Measurements from ENCODE around the gene REXO1. TPM values are rescaled to one million over a fixed set of nuclear protein-coding genes. Genes with fewer than 3 reads are reported as not detected.

The REXO1 gene
- total RNA-seq, 1 donor from 2014 or later: 69.6 TPM

GRCh38 chr19:1843646-1844394, 4.5 kb downstream of the REXO1 start:
- DNase-seq: no peak
- CTCF ChIA-PET: interaction anchor here (1.1 kb wide), 1 partner anchor 18 kb away, joined by 3 read pairs; no protein-coding TSS in a partner anchor
- H3K9me3 Mint-ChIP-seq: no peaks in the 10 kb centered on the region
- ATAC-seq (ENCODE audit: low read depth): no peak
- H3K27me3 Mint-ChIP-seq: no peaks in the 10 kb centered on the region
- intact Hi-C loops (cut with micrococcal nuclease): no loop called here
- no peak overlapping the region for H3K4me3 Mint-ChIP-seq
- peaks cover 72% of the 10 kb centered on the region for H3K4me1 Mint-ChIP-seq
- POLR2A ChIA-PET: interaction anchor here (0.5 kb wide), 1 partner anchor 35 kb away, joined by 3 read pairs; no protein-coding TSS in a partner anchor
- H3K36me3 Mint-ChIP-seq (ENCODE audit: low read depth): peaks cover 27% of the 10 kb centered on the region
- no peak for TF ChIP-seq CTCF (IDR thresholded peaks at IDR 0.05)
- H3K27ac Mint-ChIP-seq: no peak overlapping the region

GRCh38 chr19:1843116-1843515, 5.2 kb downstream of the REXO1 start:
- ChIA-PET POLR2A (no interaction called here), CTCF (no interaction called here)
- no peak for TF ChIP-seq CTCF (IDR thresholded peaks at IDR 0.05)
- Mint-ChIP-seq H3K4me1 (peaks cover 72% of the 10 kb centered on the region), H3K9me3 (no peaks in the 10 kb centered on the region), H3K27ac (no peak overlapping the region), H3K27me3 (no peaks in the 10 kb centered on the region), H3K4me3 (no peak overlapping the region), H3K36me3 (ENCODE audit: low read depth) (peaks cover 29% of the 10 kb centered on the region)
- intact Hi-C loops (cut with micrococcal nuclease): no loop called here
- no peak for DNase-seq
- no peak for ATAC-seq (ENCODE audit: low read depth)

- Mint-ChIP-seq H3K9me3 (no peaks in the 10 kb centered on the region), H3K4me3 (no peak overlapping the region), H3K4me1 (peaks cover 67% of the 10 kb centered on the region), H3K27ac (peak overlapping the region; percentile 20), H3K27me3 (no peaks in the 10 kb centered on the region), H3K36me3 (ENCODE audit: low read depth) (peaks cover 24% of the 10 kb centered on the region)
- no peak for ATAC-seq (ENCODE audit: low read depth)
- TF ChIP-seq CTCF (IDR thresholded peaks at IDR 0.05): no peak
- ChIA-PET POLR2A (no interaction called here), CTCF (no interaction called here)
- intact Hi-C loops (cut with micrococcal nuclease): no loop called here
- no peak for DNase-seq
Observed at GRCh38 chr19:1841209-1841924, 6.9 kb downstream of the REXO1 start.

- H3K4me1 Mint-ChIP-seq: peaks cover 63% of the 10 kb centered on the region
Observed at GRCh38 chr19:1840541-1841115, 7.7 kb downstream of the REXO1 start.

More at GRCh38 chr19:1840541-1841115, 7.7 kb downstream of the REXO1 start:
- Mint-ChIP-seq H3K9me3 (no peaks in the 10 kb centered on the region), H3K27me3 (no peaks in the 10 kb centered on the region), H3K4me3 (no peak overlapping the region), H3K27ac (no peak overlapping the region), H3K36me3 (ENCODE audit: low read depth) (peaks cover 17% of the 10 kb centered on the region)
- no peak for TF ChIP-seq CTCF (IDR thresholded peaks at IDR 0.05)
- ChIA-PET CTCF (no interaction called here), POLR2A (interaction anchor here (0.5 kb wide), 1 partner anchor 178 kb away, joined by 10 read pairs; no protein-coding TSS in a partner anchor)
- intact Hi-C loops (cut with micrococcal nuclease): no loop called here
- ATAC-seq (ENCODE audit: low read depth) (no peak), DNase-seq (no peak)
